ENCODE results near the gene ZDHHC8. TPM values are rescaled to one million over a fixed set of nuclear protein-coding genes. Genes with fewer than 3 reads are reported as not detected.

Gene ZDHHC8
- total RNA-seq, 2 donors from 2014 or later, result 53.9 to 124 TPM

DNA sequence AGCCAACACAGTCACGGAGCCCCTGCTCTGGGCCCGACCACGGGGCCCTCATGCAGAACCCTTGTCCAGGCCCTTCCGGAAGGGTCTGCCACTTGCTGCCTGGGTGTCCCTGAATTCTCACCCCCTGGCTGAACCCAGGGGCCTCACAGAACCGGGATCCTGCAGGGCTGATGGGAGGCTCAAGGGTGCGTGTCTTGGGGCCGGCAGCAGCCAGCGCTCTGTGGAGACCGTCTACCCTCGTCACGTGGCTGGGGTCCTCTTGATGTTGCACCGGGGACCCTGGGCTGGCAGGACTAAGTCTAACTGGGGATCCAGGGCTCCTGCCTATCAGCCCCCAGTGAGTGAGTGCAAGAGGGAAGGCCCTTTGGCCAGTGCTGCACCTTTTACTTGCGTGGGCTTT is 38.6 kb downstream of the ZDHHC8 start:
- no peaks in the 10 kb centered on the region for H3K9me3 Mint-ChIP-seq
- H3K4me3 Mint-ChIP-seq, result no peak overlapping the region
- no peak for ATAC-seq
- no peaks in the 10 kb centered on the region for H3K36me3 Mint-ChIP-seq
- DNase-seq (ENCODE audit: low spot score), result no peak
- H3K27me3 Mint-ChIP-seq, result no peaks in the 10 kb centered on the region
- H3K4me1 Mint-ChIP-seq (ENCODE audit: low read depth in 2 of 2), result no peaks in the 10 kb centered on the region
- H3K27ac Mint-ChIP-seq, result no peak overlapping the region

DNA sequence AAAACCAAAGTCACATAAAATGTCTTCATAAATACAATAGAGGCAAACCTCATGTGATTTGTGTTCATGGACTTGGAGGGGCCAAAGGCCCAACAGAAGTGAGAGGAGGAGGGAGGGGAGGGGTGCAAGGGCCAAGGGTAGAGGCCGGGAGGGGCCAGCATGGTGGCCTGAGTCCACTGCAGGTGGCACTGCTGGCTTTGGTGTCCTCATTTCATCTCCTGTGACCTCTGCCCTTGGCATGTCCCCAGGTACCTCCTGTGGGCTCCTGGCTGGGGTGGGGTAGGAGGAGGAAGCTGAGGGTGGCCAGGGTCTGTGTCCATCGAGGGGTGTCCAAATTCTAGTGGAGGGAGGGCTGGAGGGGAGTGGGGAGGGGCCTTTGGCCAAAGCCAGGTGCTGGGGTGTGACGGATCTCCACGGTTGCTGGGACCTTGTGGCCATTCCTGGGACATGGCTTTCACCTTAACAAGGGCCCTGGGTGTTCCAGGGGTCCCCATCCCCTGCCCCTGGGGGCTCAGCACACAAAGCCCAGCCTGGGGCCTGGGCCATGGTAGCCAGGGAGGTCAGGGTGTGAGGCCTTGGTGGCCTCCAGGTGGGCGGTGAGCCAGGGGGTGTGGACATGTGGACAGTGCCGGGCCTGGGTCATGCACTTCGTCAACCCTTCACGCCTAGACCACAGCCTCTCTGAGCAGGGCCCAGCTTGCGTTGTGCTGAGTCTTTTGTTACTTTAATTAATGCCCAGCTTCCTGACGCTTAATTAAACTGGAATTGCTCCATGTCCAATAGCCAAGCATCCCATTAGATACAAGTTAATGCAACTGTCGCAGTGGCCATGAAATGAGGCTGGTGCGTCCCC is 39.9 kb downstream of the ZDHHC8 start:
- Mint-ChIP-seq H3K9me3 (no peaks in the 10 kb centered on the region), H3K4me1 (ENCODE audit: low read depth in 2 of 2) (no peaks in the 10 kb centered on the region), H3K4me3 (no peak overlapping the region), H3K36me3 (no peaks in the 10 kb centered on the region), H3K27me3 (no peaks in the 10 kb centered on the region), H3K27ac (no peak overlapping the region)
- ATAC-seq (no peak), DNase-seq (ENCODE audit: low spot score) (no peak)

DNA sequence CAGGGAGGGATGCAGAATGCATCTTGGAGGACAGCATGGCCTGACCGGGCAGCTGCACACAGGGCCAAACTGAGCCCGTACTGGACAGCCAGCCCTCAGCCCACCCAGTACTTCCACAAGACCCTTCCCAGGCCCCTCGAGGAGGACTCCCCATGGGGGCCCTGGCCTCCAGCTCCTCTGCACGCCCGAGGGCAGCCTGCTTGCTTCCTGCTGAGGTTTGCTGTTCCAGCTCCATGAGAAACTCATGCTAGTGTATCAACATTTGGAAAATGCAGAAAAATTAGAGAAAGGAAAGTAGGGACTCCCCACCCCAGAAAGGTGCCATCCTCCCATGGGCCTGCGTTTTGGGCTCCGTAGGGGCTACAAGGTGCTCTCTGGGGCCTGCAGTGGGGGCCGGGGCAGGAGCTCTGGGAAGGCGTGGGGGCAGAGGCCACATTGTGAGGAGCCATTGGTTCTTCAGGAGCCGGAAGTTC is 40.6 kb downstream of the ZDHHC8 start:
- ATAC-seq (no peak), DNase-seq (ENCODE audit: low spot score) (no peak)
- H3K4me1 Mint-ChIP-seq (ENCODE audit: low read depth in 2 of 2), result no peaks in the 10 kb centered on the region
- no peak overlapping the region for H3K4me3 Mint-ChIP-seq
- no peaks in the 10 kb centered on the region for H3K27me3 Mint-ChIP-seq
- no peaks in the 10 kb centered on the region for H3K9me3 Mint-ChIP-seq
- H3K36me3 Mint-ChIP-seq, result no peaks in the 10 kb centered on the region
- no peak overlapping the region for H3K27ac Mint-ChIP-seq

DNA sequence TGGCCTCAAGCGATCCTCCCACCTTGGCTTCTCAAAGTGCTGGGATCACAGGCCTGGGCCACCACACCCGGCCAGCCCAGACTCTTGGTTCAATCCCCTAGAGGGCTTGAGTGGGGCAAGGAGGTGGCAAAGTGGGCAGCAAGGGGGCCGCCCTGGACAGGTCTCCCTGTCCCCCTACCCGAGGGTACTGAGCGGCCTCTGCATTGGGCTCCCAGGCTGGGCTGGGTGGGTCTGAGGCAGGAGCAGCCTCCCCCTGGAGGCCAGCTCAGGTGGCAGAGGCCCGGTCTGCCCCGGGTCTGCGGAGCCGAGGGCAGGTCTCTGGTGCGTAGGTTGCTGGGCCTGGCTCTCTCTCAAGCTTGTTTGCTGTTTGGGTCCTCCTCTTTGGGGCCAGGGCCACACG is 41.6 kb downstream of the ZDHHC8 start:
- H3K4me3 Mint-ChIP-seq, result no peak overlapping the region
- no peaks in the 10 kb centered on the region for H3K27me3 Mint-ChIP-seq
- DNase-seq (ENCODE audit: low spot score) (no peak), ATAC-seq (no peak)
- no peak overlapping the region for H3K27ac Mint-ChIP-seq
- H3K4me1 Mint-ChIP-seq (ENCODE audit: low read depth in 2 of 2), result no peaks in the 10 kb centered on the region
- no peaks in the 10 kb centered on the region for H3K36me3 Mint-ChIP-seq
- H3K9me3 Mint-ChIP-seq, result no peaks in the 10 kb centered on the region

DNA sequence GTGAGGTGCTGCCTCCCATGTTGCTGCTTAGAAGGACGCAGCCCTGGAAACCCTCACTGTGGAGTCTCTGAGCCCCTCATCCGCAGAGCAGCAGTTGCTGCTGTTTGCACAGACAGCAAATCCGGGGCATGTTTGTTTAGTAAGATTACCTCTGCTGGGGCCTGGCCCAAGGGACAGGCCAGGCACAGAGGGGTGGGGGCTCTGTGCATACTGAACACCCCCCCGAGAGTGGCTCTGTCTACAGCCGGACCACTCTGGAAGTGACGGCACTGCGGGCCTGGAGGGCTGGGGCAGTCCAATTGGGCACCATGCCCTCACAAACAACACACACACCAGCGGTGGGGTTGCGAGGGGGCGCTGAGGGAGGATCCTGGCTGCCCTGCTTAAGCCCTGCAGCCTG is 42.2 kb downstream of the ZDHHC8 start:
- H3K9me3 Mint-ChIP-seq, result no peaks in the 10 kb centered on the region
- ATAC-seq (no peak), DNase-seq (ENCODE audit: low spot score) (no peak)
- no peaks in the 10 kb centered on the region for H3K4me1 Mint-ChIP-seq (ENCODE audit: low read depth in 2 of 2)
- H3K36me3 Mint-ChIP-seq, result no peaks in the 10 kb centered on the region
- H3K4me3 Mint-ChIP-seq, result no peak overlapping the region
- H3K27me3 Mint-ChIP-seq, result no peaks in the 10 kb centered on the region
- H3K27ac Mint-ChIP-seq, result no peak overlapping the region

DNA sequence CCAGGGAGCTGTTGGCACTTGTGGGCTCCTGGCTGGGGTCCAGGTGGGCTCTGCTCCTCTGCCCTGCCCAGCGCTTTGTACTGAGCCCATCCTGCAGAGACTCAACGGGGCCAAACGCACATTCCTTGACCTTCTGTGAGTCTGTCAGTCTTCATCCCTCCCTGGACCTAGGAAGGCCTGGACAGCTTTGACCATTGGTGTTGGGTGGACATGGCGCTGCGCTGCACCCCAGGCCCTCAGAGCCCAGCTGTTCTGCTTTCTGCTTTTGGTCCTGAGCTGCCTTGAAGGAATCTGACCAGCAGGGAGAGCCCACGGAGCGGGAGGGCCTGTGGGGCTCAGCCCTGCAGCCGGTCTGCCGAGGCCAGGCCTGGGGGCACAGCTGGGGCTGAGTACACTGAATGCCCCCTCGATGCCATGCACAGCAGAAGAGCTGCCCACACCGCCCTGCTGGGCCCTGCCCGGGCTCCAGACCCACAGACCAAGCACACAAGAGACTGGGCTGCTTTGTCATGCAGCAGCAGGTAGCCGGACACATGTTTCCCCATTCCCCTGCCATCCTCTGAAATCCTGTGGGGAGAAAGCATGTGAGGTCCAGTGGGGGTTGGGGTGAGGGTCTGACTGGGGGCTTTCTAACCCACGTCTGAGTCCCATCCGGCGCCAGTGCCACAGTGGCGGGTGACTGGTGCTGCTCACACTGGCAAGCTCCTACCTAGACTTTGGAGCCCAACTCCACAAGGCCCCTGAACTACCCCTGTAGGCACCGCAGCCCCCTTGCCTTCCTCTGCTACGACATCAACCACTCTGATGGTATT is 43.4 kb downstream of the ZDHHC8 start:
- no peak for DNase-seq (ENCODE audit: low spot score)
- H3K4me3 Mint-ChIP-seq, result no peak overlapping the region
- H3K27ac Mint-ChIP-seq, result no peak overlapping the region
- no peaks in the 10 kb centered on the region for H3K4me1 Mint-ChIP-seq (ENCODE audit: low read depth in 2 of 2)
- no peak for ATAC-seq
- H3K36me3 Mint-ChIP-seq, result no peaks in the 10 kb centered on the region
- no peaks in the 10 kb centered on the region for H3K27me3 Mint-ChIP-seq
- H3K9me3 Mint-ChIP-seq, result no peaks in the 10 kb centered on the region

DNA sequence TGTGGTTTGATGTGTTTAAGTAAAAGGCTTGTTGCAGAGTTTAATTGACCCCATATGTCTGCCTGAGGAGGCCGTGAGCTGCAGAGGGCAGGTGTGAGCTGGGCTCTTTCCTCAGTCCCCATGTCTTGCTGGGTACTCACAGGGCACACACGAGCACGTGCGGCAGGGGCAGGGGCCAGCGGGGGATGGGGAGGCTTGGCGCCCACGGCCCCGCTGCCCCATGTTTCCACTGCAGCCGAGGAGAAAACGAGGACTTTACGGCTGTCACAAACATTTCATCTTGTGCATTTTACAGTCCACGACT is 43.9 kb downstream of the ZDHHC8 start:
- no peaks in the 10 kb centered on the region for H3K36me3 Mint-ChIP-seq
- no peak overlapping the region for H3K27ac Mint-ChIP-seq
- H3K9me3 Mint-ChIP-seq, result no peaks in the 10 kb centered on the region
- DNase-seq (ENCODE audit: low spot score) (no peak), ATAC-seq (no peak)
- H3K4me3 Mint-ChIP-seq, result no peak overlapping the region
- no peaks in the 10 kb centered on the region for H3K27me3 Mint-ChIP-seq
- no peaks in the 10 kb centered on the region for H3K4me1 Mint-ChIP-seq (ENCODE audit: low read depth in 2 of 2)

DNA sequence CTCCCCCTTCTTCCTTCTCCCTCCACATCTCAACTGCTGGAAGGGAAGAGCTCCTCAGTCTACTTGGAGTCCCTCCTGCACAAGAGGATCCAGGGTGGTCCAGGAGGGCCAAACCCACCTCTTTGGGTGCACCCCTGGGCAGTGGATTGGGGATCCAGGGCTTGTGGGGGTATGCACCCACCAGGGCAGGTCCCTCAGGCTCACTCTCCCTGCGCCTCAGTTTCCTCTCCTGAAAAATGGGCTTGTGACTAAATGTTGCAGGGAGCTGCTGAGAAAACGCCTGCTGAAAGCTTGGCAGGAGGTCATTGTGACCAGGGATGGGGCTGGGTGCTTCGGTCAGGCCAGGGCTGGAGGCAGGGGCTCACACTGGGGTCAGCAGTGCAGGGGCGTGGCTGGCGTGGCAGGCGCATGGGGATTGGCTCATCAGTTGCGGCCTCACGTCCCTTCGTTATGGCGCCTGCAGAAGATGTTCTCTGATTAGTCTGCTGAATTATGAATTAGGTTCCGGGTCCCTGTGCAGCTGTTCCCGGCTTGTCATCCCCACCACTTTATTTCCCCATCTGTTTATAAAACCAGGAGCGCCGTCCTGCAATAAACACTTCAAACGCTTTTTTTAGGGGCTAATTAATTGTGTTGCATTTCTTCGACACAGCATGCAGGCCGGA is 44.9 kb downstream of the ZDHHC8 start:
- Mint-ChIP-seq H3K4me3 (no peak overlapping the region), H3K9me3 (no peaks in the 10 kb centered on the region), H3K27me3 (no peaks in the 10 kb centered on the region), H3K27ac (no peak overlapping the region), H3K36me3 (no peaks in the 10 kb centered on the region), H3K4me1 (ENCODE audit: low read depth in 2 of 2) (no peaks in the 10 kb centered on the region)
- no peak for DNase-seq (ENCODE audit: low spot score)
- no peak for ATAC-seq

DNA sequence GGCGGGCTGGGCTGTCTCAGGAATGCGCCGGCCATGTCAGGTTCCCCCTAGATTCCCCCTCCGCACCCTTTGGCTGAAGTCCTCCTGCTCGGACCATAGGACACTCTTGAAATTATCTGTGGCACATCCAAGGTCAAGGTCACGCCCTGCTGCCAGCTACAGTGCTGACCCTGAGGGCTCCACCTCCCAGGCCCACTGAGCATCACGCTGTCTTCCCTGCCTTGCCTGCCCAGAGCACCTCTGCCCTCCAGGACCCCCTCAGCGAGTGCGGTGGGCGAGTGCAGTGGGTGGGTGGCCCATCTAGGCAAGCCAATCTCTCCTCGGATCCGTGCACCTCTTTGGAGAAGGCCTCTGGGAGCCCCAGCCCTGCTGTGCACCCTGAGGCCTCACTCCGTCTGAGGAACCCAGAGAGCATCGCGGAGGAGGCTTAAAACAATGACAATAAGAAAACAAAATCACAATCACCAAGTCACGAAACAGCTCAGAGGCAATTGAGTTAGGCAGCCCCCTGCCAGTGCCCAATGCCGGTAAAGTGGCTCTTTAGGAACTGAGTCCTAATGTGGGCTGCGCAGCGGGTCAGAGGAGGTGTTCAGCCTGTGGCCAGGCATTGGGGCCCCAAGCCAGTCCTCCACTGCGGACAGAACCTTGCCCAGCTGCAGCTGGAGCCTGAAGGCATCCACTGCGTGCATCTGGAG is 45.8 kb downstream of the ZDHHC8 start:
- peak overlapping the region in 1 of 2 donors; percentile 41 for H3K27ac Mint-ChIP-seq
- no peaks in the 10 kb centered on the region for H3K27me3 Mint-ChIP-seq
- DNase-seq (ENCODE audit: low spot score) (no peak), ATAC-seq (no peak)
- no peaks in the 10 kb centered on the region for H3K9me3 Mint-ChIP-seq
- H3K36me3 Mint-ChIP-seq, result no peaks in the 10 kb centered on the region
- H3K4me3 Mint-ChIP-seq, result no peak overlapping the region
- H3K4me1 Mint-ChIP-seq (ENCODE audit: low read depth in 2 of 2), result no peaks in the 10 kb centered on the region

DNA sequence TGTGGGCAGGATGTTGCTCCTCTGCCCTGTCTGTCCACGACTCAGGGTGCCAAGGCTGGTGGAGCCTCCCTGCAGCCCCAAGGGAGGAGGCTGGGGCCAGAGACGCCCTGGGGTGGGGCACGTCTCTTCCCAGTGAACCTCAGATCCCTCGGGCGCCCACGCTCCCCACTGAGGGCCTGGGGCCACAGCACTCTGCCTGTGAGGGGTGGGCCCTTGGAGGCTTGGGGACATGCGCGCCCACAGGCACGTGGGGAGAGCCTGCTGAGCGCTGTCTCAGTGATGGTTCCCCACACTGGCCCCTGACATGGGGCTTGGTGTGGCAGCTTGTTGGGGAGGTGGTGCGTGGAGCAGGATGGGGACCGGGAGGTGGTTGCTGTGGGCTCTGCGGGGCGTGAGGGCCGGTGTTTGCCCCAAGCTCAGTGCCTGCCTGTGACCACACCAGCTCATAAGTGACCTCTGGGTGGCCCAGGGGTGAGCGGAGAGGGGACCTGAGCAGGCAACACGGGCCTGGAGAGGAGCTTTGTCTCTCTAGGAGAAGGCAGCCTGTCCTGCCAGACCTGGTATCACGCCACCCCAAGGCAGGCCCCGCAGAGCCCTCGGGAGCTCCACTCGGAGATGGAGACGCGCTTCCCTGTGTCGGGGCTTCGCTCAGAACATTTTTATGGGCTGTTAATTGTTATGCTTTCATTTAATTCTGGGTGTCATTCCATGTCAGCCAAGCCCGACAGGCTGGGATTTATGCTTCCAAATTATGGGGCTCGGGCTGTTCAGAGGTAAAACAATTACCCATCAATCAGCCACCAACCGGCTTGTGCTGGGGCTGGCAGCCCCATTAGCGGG is 46.7 kb downstream of the ZDHHC8 start:
- ATAC-seq, result no peak
- H3K27me3 Mint-ChIP-seq, result no peaks in the 10 kb centered on the region
- H3K9me3 Mint-ChIP-seq, result no peaks in the 10 kb centered on the region
- H3K36me3 Mint-ChIP-seq, result no peaks in the 10 kb centered on the region
- DNase-seq (ENCODE audit: low spot score), result no peak
- H3K27ac Mint-ChIP-seq, result no peak overlapping the region
- no peaks in the 10 kb centered on the region for H3K4me1 Mint-ChIP-seq (ENCODE audit: low read depth in 2 of 2)
- H3K4me3 Mint-ChIP-seq, result no peak overlapping the region

DNA sequence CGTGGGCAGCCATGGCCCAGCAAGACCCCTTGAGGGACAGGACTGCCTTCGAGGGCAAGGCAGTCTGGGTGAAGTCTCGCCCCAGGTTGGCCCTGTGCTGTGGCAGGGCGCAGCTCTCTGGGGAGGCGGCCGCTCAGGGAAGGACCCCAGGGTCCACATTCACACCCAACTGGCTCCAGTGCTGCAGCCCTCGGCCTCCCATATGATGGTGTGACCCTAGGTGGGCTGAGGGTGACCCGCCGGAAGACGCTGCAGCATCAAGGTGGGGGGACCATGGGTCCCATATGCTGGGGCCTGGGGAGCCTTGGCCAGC is 47.3 kb downstream of the ZDHHC8 start:
- Mint-ChIP-seq H3K4me3 (no peak overlapping the region), H3K27me3 (no peaks in the 10 kb centered on the region)
- DNase-seq (ENCODE audit: low spot score), result no peak

DNA sequence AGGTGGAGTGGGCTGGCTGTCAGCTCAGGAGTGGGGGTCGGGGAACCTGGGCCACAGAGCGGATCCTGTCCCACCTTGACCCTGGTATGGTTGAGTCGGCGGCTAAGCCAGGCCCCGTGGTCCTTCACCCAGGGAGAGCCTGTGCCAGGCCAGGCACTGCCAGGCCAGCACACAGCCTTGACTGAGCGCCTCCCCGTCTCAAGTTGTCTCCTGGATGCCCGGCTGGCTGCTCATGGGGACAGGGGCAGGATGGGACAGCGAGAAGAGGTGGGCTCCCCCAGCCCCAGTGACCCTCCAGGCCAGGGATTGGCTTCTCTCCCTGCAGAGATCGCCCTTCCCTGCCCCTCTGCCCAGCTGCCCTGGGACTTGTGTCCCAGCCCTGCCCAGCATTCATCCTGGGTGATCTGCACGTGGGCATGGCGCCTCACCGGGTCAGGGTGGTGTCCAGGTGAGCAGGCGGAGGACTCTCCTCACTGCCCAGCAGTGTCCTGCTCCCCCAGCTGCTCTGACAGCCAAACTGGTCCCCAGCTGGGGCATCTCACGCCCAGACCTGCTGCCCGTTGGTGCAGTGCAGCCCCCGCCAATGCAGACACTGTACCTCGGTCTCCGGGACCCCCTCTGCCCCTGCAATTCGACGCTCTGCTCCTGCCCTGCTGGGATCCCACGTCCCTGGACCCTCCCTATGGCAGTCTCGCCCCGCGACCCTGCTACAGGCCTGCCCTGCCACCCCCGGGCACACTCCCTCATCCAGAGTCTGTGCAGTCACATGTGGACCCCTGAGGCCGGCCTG is 48.0 kb downstream of the ZDHHC8 start:
- ATAC-seq (no peak), DNase-seq (ENCODE audit: low spot score) (no peak)
- Mint-ChIP-seq H3K4me3 (no peak overlapping the region), H3K4me1 (ENCODE audit: low read depth in 2 of 2) (no peaks in the 10 kb centered on the region), H3K27ac (no peak overlapping the region), H3K9me3 (no peaks in the 10 kb centered on the region), H3K36me3 (no peaks in the 10 kb centered on the region), H3K27me3 (no peaks in the 10 kb centered on the region)

More for the DNA sequence above, 47.3 kb downstream of the ZDHHC8 start:
- Mint-ChIP-seq H3K36me3 (no peaks in the 10 kb centered on the region), H3K27ac (no peak overlapping the region), H3K9me3 (no peaks in the 10 kb centered on the region), H3K4me1 (ENCODE audit: low read depth in 2 of 2) (no peaks in the 10 kb centered on the region)
- no peak for ATAC-seq

All from natural killer cell treated with Interleukin-12 subunit alpha and Interleukin-12 subunit beta and Interleukin-15 and Interleukin-18, amount 100 ng/mL, for 72 hours (primary cell).